HEK293 (cell line): ENCODE results near the gene PPARA.

Experiments
- ATF2 ChIP-seq: fragments of 450-650 bp; formaldehyde crosslinking; IDR thresholded peaks from 2 replicates; pipeline ENCODE4 v1.5.1; 2016; ENCODE audit warnings: missing biosample characterization, missing genetic modification characterization, low read depth
- CTCF ChIP-seq: fragments of 450-650 bp; formaldehyde crosslinking; IDR thresholded peaks from 2 replicates; pipeline ENCODE4 v1.5.1; 2016; ENCODE audit warnings: missing biosample characterization, missing genetic modification characterization
- KLF1 ChIP-seq: fragments of 450-650 bp; formaldehyde crosslinking; IDR thresholded peaks from 2 replicates; pipeline ENCODE4 v1.5.1; 2016; ENCODE audit warnings: missing biosample characterization, missing genetic modification characterization
- KLF17 ChIP-seq: fragments of 450-650 bp; formaldehyde crosslinking; IDR thresholded peaks from 2 replicates; pipeline ENCODE4 v1.5.1; 2016; ENCODE audit warnings: missing biosample characterization, missing genetic modification characterization
- RBAK ChIP-seq: fragments of 450-650 bp; formaldehyde crosslinking; IDR thresholded peaks from 2 replicates; pipeline ENCODE4 v1.5.1; 2016; ENCODE audit warnings: missing biosample characterization, missing genetic modification characterization
- REST ChIP-seq: fragments of 450-650 bp; formaldehyde crosslinking; IDR thresholded peaks from 2 replicates; pipeline ENCODE4 v1.5.1; 2016; ENCODE audit warnings: missing biosample characterization, missing genetic modification characterization
- TSHZ1 ChIP-seq: fragments of 450-650 bp; formaldehyde crosslinking; IDR thresholded peaks from 2 replicates; pipeline ENCODE4 v1.5.1; 2016; ENCODE audit warnings: missing biosample characterization, missing genetic modification characterization, borderline replicate concordance
- ZBTB21 ChIP-seq: fragments of 450-650 bp; formaldehyde crosslinking; IDR thresholded peaks from 2 replicates; pipeline ENCODE4 v1.5.1; 2017; ENCODE audit warnings: missing biosample characterization, missing genetic modification characterization
- ZFP3 ChIP-seq: fragments of 450-650 bp; formaldehyde crosslinking; IDR thresholded peaks from 2 replicates; pipeline ENCODE4 v1.5.1; 2016; ENCODE audit warnings: low read depth, missing biosample characterization, missing genetic modification characterization
- ZIC2 ChIP-seq: fragments of 450-650 bp; formaldehyde crosslinking; IDR thresholded peaks from 2 replicates; pipeline ENCODE4 v1.5.1; 2016; ENCODE audit warnings: missing biosample characterization, missing genetic modification characterization
- ZNF239 ChIP-seq: fragments of 450-650 bp; formaldehyde crosslinking; IDR thresholded peaks from 2 replicates; pipeline ENCODE4 v1.5.1; 2016; ENCODE audit warnings: missing biosample characterization, missing genetic modification characterization
- ZNF280C ChIP-seq: fragments of 450-650 bp; formaldehyde crosslinking; IDR thresholded peaks from 2 replicates; pipeline ENCODE4 v1.5.1; 2016; ENCODE audit warnings: missing biosample characterization, missing genetic modification characterization
- ZNF280D ChIP-seq: fragments of 450-650 bp; formaldehyde crosslinking; IDR thresholded peaks from 2 replicates; pipeline ENCODE4 v1.5.1; 2016; ENCODE audit warnings: missing biosample characterization, missing genetic modification characterization
- ZNF776 ChIP-seq: fragments of 450-650 bp; formaldehyde crosslinking; IDR thresholded peaks from 2 replicates; pipeline ENCODE4 v1.5.0; 2017; ENCODE audit warnings: missing biosample characterization, missing genetic modification characterization, borderline replicate concordance

GRCh38 chr22:46158283-46158682, 8.0 kb downstream of the PPARA start:
- TF ChIP-seq ZNF776 (tag by site-specific recombination) (no peak), ZNF280C (no peak), KLF1 (tag by site-specific recombination) (no peak), RBAK (tag by site-specific recombination) (no peak), ZFP3 (tag by site-specific recombination) (no peak), ZBTB21 (no peak), ATF2 (no peak), ZNF239 (no peak), TSHZ1 (tag by site-specific recombination) (no peak), CTCF (tag by site-specific recombination) (no peak), REST (tag by site-specific recombination) (no peak), KLF17 (tag by site-specific recombination) (no peak), ZNF280D (tag by site-specific recombination) (no peak), ZIC2 (tag by site-specific recombination) (no peak)
